Suppressor macrophage treated with lipopolysaccharide for 1 hour (primary cell): ENCODE measurements around the gene INSL3.
A peak's percentile ranks its signal among the peaks of the same experiment; 100 is the strongest.
"Not testable (repeated sequence)": the region's sequence is repeated elsewhere in the genome, so short reads cannot be mapped to it uniquely, and the experiment has no call there.

Source experiments
- DNase-seq, 3 donors: peaks; one replicate each; pipeline ENCODE4 v3.0.0-alpha.2; 2020 to 2022

Gene INSL3

GRCh38 chr19:17811681-17812080 is 9.6 kb downstream of the INSL3 start:
- DNase-seq: no peak

- no peak for DNase-seq
These were observed 10.2 kb downstream of the INSL3 start for GRCh38 chr19:17811103-17811502.

GRCh38 chr19:17807731-17808316 is 13.5 kb downstream of the INSL3 start:
- no peak for DNase-seq

- peak; percentile 29 to 49 (median 36) for DNase-seq
These were observed 14.4 kb downstream of the INSL3 start for GRCh38 chr19:17806945-17807344.

GRCh38 chr19:17805427-17805826 is 15.9 kb downstream of the INSL3 start:
- DNase-seq: no peak

- peak; percentile 50 to 66 (median 64) for DNase-seq
These were observed 17.9 kb downstream of the INSL3 start for GRCh38 chr19:17803264-17803896.

GRCh38 chr19:17802137-17802858 is 19.0 kb downstream of the INSL3 start:
- no peak for DNase-seq

GRCh38 chr19:17798599-17798998 is 22.7 kb downstream of the INSL3 start:
- DNase-seq: not testable (repeated sequence)

- DNase-seq: peak; percentile 74 to 75 (median 75)
These were observed 23.7 kb downstream of the INSL3 start for GRCh38 chr19:17797424-17798201.

- no peak for DNase-seq
These were observed 24.4 kb downstream of the INSL3 start for GRCh38 chr19:17796838-17797423.

GRCh38 chr19:17796013-17796837 is 25.1 kb downstream of the INSL3 start:
- DNase-seq: no peak

- DNase-seq: no peak
These were observed 25.8 kb downstream of the INSL3 start for GRCh38 chr19:17795495-17795856.

- peak in 1 of 3 donors; percentile 65 for DNase-seq
These were observed 26.4 kb downstream of the INSL3 start, which contains the start of gene B3GNT3 for GRCh38 chr19:17794731-17795494. TSS of gene B3GNT3 (plus strand) at chr19:17795138. CDS start at chr19:17807808, 12,670 bp downstream.

GRCh38 chr19:17794412-17794730 is 26.9 kb downstream of the INSL3 start:
- DNase-seq: no peak

GRCh38 chr19:17790059-17790780 is 31.1 kb downstream of the INSL3 start:
- no peak for DNase-seq

GRCh38 chr19:17788632-17789031 is 32.7 kb downstream of the INSL3 start:
- DNase-seq: no peak

- no peak for DNase-seq
These were observed 33.9 kb downstream of the INSL3 start for GRCh38 chr19:17787274-17787913.

GRCh38 chr19:17784201-17785008 is 36.9 kb downstream of the INSL3 start:
- DNase-seq: peak; percentile 67 to 85 (median 82)

- not testable (repeated sequence) for DNase-seq
These were observed 37.6 kb downstream of the INSL3 start for GRCh38 chr19:17783721-17784120.
